Liver (tissue), 3 donors: ENCODE results near the gene CLCN1.

Experiments
- JUND ChIP-seq, 2 donors: IDR thresholded peaks; 2 replicates each; pipeline ENCODE4 v1.6.1; 2016; ENCODE audit warnings: antibody characterized with exemption in 2 of 2
- MAX ChIP-seq: IDR thresholded peaks from 2 replicates; pipeline ENCODE4 v1.6.1; 2016; ENCODE audit warnings: antibody characterized with exemption
- REST ChIP-seq: IDR thresholded peaks from 2 replicates; pipeline ENCODE4 v1.6.1; 2016; ENCODE audit warnings: antibody characterized with exemption, mild to moderate bottlenecking
- TAF1 ChIP-seq: conservative IDR thresholded peaks from 2 replicates; pipeline ENCODE4 v1.6.1; 2016; ENCODE audit warnings: antibody characterized with exemption, mild to moderate bottlenecking
- TF ChIP-seq, protein P1 (sequence below): fragments of 150-350 bp; IDR thresholded peaks from 2 replicates; pipeline ENCODE4 v1.5.1; 2017; ENCODE audit warnings: improper control_type of control experiment, low read depth, low read length; ENCODE audit not compliant: missing input control
- TF ChIP-seq, protein P2 (sequence below): IDR thresholded peaks from 2 replicates; pipeline ENCODE4 v1.6.1; 2016; ENCODE audit warnings: antibody characterized with exemption
- donor health status: healthy.
- donor health status: healthy.

DNA sequence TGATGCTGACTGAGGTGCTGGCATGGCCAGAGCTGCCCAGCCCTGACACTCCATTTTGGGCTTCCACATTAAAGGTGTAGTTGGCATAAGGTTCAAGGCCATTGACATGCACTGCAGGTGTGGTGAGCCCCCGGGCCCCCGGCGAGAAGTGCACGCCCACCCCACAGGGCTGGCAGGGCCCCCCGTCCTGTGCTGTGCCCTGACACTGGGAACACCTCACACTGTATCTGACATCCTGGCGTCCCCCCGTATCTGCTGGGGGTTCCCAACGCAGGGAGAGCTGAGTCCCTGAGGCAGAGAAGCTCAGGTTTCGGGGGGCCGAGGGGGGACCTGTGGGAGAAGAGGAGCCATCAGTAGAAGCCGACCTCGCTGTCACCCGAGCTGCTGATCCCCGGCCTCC, 82.7 kb downstream of the CLCN1 start:
- TF ChIP-seq, protein P1, sequence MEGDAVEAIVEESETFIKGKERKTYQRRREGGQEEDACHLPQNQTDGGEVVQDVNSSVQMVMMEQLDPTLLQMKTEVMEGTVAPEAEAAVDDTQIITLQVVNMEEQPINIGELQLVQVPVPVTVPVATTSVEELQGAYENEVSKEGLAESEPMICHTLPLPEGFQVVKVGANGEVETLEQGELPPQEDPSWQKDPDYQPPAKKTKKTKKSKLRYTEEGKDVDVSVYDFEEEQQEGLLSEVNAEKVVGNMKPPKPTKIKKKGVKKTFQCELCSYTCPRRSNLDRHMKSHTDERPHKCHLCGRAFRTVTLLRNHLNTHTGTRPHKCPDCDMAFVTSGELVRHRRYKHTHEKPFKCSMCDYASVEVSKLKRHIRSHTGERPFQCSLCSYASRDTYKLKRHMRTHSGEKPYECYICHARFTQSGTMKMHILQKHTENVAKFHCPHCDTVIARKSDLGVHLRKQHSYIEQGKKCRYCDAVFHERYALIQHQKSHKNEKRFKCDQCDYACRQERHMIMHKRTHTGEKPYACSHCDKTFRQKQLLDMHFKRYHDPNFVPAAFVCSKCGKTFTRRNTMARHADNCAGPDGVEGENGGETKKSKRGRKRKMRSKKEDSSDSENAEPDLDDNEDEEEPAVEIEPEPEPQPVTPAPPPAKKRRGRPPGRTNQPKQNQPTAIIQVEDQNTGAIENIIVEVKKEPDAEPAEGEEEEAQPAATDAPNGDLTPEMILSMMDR: no peak
- TF ChIP-seq TAF1 (no peak), REST (no peak), MAX (no peak), JUND (IDR thresholded peaks at IDR 0.05) (no peak)
- TF ChIP-seq, protein P2, sequence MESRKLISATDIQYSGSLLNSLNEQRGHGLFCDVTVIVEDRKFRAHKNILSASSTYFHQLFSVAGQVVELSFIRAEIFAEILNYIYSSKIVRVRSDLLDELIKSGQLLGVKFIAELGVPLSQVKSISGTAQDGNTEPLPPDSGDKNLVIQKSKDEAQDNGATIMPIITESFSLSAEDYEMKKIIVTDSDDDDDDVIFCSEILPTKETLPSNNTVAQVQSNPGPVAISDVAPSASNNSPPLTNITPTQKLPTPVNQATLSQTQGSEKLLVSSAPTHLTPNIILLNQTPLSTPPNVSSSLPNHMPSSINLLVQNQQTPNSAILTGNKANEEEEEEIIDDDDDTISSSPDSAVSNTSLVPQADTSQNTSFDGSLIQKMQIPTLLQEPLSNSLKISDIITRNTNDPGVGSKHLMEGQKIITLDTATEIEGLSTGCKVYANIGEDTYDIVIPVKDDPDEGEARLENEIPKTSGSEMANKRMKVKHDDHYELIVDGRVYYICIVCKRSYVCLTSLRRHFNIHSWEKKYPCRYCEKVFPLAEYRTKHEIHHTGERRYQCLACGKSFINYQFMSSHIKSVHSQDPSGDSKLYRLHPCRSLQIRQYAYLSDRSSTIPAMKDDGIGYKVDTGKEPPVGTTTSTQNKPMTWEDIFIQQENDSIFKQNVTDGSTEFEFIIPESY: no peak
